Cardiac fibroblast (primary cell): Measurements from ENCODE around the gene SLC43A2.

Experiments used
- DNase-seq, 2 donors: peaks; one replicate each; pipeline versions ENCODE4 v3.0.0 to v3.0.0-alpha.2; 2010; ENCODE audit warnings: low read depth in 2 of 2
- H3K4me3 ChIP-seq, 2 donors: replicated peaks in 1 of 2; 1 replicate in 1 of 2; 2 replicates in 1 of 2; pipeline ENCODE4 v1.5.1; 2011; ENCODE audit warnings: low read depth in 2 of 2, low read length in 2 of 2, mild to moderate bottlenecking in 2 of 2, moderate library complexity in 1 of 2
- CTCF ChIP-seq: IDR thresholded peaks from one replicate; pipeline ENCODE4 v1.5.1; 2011; ENCODE audit warnings: low read depth, mild to moderate bottlenecking, low read length, inconsistent platforms

The SLC43A2 gene

GRCh38 chr17:1625581-1625980 is 3.1 kb downstream of the SLC43A2 start:
- no peak overlapping the region for H3K4me3 ChIP-seq
- DNase-seq: no peak
- no peak for TF ChIP-seq CTCF

- TF ChIP-seq CTCF: no peak
- no peak for DNase-seq
- H3K4me3 ChIP-seq: no peak overlapping the region
These were observed 3.6 kb downstream of the SLC43A2 start for GRCh38 chr17:1625053-1625452.

- no peak overlapping the region for H3K4me3 ChIP-seq
- no peak for DNase-seq
- no peak for TF ChIP-seq CTCF
These were observed 4.0 kb downstream of the SLC43A2 start for GRCh38 chr17:1624650-1625049.

- no peak for TF ChIP-seq CTCF
- H3K4me3 ChIP-seq: no peak overlapping the region
- DNase-seq: no peak
These were observed 5.5 kb downstream of the SLC43A2 start for GRCh38 chr17:1623057-1623630.

- H3K4me3 ChIP-seq: no peak overlapping the region
- no peak for TF ChIP-seq CTCF
- DNase-seq: no peak
These were observed 7.2 kb downstream of the SLC43A2 start for GRCh38 chr17:1621273-1621954.

- no peak for TF ChIP-seq CTCF
- no peak overlapping the region for H3K4me3 ChIP-seq
- no peak for DNase-seq
These were observed 8.1 kb downstream of the SLC43A2 start for GRCh38 chr17:1620486-1620885.
